ENCODE measurements around the gene MIEF2. TPM values are rescaled to one million over a fixed set of nuclear protein-coding genes. Genes with fewer than 3 reads are reported as not detected.

The MIEF2 gene
- total and polyA plus RNA-seq, 10 of the 15 experiments (the other 5 are each of a cell fraction or from before 2014, with no cell fraction given) = 0.16 to 9.2 (median 4.1) TPM

GRCh38 chr17:18260332-18261145 lies at the start of gene MIEF2 (continued):
- TF ChIP-seq PRDM15 (CRISPR knock-in tag; IDR thresholded peaks at IDR 0.05) = no peak
- TF ChIP-seq, protein P1, sequence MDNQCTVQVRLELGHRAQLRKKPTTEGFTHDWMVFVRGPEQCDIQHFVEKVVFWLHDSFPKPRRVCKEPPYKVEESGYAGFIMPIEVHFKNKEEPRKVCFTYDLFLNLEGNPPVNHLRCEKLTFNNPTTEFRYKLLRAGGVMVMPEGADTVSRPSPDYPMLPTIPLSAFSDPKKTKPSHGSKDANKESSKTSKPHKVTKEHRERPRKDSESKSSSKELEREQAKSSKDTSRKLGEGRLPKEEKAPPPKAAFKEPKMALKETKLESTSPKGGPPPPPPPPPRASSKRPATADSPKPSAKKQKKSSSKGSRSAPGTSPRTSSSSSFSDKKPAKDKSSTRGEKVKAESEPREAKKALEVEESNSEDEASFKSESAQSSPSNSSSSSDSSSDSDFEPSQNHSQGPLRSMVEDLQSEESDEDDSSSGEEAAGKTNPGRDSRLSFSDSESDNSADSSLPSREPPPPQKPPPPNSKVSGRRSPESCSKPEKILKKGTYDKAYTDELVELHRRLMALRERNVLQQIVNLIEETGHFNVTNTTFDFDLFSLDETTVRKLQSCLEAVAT (IDR thresholded peaks at IDR 0.05) = peak; percentile 95; the same call in 1 of the 2 replicates
- TF ChIP-seq RCOR1 (conservative IDR thresholded peaks at IDR 0.05; ENCODE audit: low read depth, low read length) = no peak
- TF ChIP-seq, protein P2, sequence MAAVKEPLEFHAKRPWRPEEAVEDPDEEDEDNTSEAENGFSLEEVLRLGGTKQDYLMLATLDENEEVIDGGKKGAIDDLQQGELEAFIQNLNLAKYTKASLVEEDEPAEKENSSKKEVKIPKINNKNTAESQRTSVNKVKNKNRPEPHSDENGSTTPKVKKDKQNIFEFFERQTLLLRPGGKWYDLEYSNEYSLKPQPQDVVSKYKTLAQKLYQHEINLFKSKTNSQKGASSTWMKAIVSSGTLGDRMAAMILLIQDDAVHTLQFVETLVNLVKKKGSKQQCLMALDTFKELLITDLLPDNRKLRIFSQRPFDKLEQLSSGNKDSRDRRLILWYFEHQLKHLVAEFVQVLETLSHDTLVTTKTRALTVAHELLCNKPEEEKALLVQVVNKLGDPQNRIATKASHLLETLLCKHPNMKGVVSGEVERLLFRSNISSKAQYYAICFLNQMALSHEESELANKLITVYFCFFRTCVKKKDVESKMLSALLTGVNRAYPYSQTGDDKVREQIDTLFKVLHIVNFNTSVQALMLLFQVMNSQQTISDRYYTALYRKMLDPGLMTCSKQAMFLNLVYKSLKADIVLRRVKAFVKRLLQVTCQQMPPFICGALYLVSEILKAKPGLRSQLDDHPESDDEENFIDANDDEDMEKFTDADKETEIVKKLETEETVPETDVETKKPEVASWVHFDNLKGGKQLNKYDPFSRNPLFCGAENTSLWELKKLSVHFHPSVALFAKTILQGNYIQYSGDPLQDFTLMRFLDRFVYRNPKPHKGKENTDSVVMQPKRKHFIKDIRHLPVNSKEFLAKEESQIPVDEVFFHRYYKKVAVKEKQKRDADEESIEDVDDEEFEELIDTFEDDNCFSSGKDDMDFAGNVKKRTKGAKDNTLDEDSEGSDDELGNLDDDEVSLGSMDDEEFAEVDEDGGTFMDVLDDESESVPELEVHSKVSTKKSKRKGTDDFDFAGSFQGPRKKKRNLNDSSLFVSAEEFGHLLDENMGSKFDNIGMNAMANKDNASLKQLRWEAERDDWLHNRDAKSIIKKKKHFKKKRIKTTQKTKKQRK (IDR thresholded peaks at IDR 0.05; ENCODE audit: low read depth, low read length) = peak; percentile 57
- TF ChIP-seq ZBED1 (IDR thresholded peaks at IDR 0.05; ENCODE audit: borderline replicate concordance) = no peak
- 0 out of 2 replicates have a peak, but pooled peaks have one; percentile 36 for TF ChIP-seq ATF7 (IDR thresholded peaks at IDR 0.05; ENCODE audit: low read depth)
- TF ChIP-seq IRF4 (IDR thresholded peaks at IDR 0.05; ENCODE audit: low read depth, low read length) = no peak
- TF ChIP-seq RAD51 (IDR thresholded peaks at IDR 0.05) = no peak
- peak; percentile 18; the same call in 1 of the 2 replicates for TF ChIP-seq NFYA (IDR thresholded peaks at IDR 0.05; ENCODE audit: borderline replicate concordance, low read depth, low read length)
- TF ChIP-seq BMI1 (IDR thresholded peaks at IDR 0.05; ENCODE audit: borderline replicate concordance) = no peak
- TF ChIP-seq, protein P3, sequence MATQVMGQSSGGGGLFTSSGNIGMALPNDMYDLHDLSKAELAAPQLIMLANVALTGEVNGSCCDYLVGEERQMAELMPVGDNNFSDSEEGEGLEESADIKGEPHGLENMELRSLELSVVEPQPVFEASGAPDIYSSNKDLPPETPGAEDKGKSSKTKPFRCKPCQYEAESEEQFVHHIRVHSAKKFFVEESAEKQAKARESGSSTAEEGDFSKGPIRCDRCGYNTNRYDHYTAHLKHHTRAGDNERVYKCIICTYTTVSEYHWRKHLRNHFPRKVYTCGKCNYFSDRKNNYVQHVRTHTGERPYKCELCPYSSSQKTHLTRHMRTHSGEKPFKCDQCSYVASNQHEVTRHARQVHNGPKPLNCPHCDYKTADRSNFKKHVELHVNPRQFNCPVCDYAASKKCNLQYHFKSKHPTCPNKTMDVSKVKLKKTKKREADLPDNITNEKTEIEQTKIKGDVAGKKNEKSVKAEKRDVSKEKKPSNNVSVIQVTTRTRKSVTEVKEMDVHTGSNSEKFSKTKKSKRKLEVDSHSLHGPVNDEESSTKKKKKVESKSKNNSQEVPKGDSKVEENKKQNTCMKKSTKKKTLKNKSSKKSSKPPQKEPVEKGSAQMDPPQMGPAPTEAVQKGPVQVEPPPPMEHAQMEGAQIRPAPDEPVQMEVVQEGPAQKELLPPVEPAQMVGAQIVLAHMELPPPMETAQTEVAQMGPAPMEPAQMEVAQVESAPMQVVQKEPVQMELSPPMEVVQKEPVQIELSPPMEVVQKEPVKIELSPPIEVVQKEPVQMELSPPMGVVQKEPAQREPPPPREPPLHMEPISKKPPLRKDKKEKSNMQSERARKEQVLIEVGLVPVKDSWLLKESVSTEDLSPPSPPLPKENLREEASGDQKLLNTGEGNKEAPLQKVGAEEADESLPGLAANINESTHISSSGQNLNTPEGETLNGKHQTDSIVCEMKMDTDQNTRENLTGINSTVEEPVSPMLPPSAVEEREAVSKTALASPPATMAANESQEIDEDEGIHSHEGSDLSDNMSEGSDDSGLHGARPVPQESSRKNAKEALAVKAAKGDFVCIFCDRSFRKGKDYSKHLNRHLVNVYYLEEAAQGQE (IDR thresholded peaks at IDR 0.05; ENCODE audit: low read depth, low read length) = no peak
- no peak for TF ChIP-seq SUZ12 (IDR thresholded peaks at IDR 0.05; ENCODE audit: unreplicated experiment)
- no peak for TF ChIP-seq CBFB (IDR thresholded peaks at IDR 0.05; ENCODE audit: low read depth)

All from GM12878 (cell line).